ENCODE results near the gene AQP11. TPM values are rescaled to one million over a fixed set of nuclear protein-coding genes. Genes with fewer than 3 reads are reported as not detected.
"Not testable (repeated sequence)": the region's sequence is repeated elsewhere in the genome, so short reads cannot be mapped to it uniquely, and the experiment has no call there.

Gene AQP11
- total RNA-seq, 6 experiments from 2014 or later, result 3.9 to 11.9 (median 6.5) TPM

DNA sequence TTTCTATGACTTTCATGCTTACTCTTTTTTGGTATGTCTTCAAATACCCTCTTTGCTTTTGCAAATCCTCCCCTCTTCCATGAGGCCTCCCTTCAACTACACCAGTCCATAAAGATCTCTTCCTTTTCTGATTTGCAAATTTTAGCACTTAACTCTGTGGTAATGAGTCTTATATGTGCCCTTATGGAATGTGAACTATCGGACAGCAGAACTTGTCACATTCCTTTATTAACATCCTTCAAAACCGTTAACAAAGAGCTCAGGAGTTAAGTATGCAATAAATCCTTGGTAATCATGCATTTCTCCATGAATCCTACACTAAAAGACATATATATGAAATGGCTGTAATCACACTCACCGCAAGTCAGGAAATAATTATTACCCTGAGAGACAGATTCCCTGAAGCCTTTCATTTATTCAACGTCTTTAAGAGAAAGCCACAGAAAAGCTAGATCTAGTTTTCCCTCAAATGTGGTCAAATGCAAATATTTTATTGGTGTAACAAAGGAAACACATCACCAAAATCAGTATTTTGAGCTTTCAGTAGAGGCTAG lies 40.5 kb downstream of the AQP11 start:
- ATAC-seq (no peak), DNase-seq (no peak)
- WGBS (ENCODE audit: insufficient coverage, low coverage, low lambda C conversion rate, missing lambda C conversion rate), result 82% methylated on average over 4 of the region's 4 CpGs
- TF ChIP-seq, protein P1, sequence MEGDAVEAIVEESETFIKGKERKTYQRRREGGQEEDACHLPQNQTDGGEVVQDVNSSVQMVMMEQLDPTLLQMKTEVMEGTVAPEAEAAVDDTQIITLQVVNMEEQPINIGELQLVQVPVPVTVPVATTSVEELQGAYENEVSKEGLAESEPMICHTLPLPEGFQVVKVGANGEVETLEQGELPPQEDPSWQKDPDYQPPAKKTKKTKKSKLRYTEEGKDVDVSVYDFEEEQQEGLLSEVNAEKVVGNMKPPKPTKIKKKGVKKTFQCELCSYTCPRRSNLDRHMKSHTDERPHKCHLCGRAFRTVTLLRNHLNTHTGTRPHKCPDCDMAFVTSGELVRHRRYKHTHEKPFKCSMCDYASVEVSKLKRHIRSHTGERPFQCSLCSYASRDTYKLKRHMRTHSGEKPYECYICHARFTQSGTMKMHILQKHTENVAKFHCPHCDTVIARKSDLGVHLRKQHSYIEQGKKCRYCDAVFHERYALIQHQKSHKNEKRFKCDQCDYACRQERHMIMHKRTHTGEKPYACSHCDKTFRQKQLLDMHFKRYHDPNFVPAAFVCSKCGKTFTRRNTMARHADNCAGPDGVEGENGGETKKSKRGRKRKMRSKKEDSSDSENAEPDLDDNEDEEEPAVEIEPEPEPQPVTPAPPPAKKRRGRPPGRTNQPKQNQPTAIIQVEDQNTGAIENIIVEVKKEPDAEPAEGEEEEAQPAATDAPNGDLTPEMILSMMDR (IDR thresholded peaks at IDR 0.05), result no peak
- TF ChIP-seq POLR2A (IDR thresholded peaks at IDR 0.05), result no peak
- Histone ChIP-seq H3K4me3 (peak overlapping the region in 1 of 3 donors; percentile 17), H3K4me1 (peaks cover 0 to 27% (median 11%) of the 10 kb centered on the region in 4 donors), H3K36me3 (peaks cover 0 to 4% (median 3%) of the 10 kb centered on the region in 4 donors), H3K9me3 (no peaks in the 10 kb centered on the region), H3K27me3 (no peaks in the 10 kb centered on the region), H3K27ac (peak overlapping the region; percentile 71 to 75 (median 72))
- intact Hi-C loops (cut with DNase I), result no loop called here

DNA sequence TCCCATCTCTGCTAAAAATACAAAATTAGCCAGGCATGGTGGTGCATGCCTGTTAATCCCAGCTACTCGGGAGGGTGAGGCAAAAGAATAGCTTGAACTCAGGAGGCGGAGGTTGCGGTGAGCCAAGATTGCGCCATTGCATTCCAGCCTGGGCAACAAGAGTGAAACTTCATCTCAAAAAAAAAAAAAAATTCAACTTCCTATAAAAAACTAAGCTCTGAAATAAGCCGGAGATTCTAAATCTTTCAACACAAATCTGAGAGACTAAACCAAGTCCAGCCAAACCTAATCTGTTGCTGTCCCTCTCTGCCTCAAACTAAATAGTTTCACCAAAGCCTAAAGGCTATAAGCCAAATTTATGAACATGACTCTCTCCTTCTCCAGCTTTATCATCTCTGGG lies 44.2 kb downstream of the AQP11 start:
- DNase-seq (peak; percentile 38 to 58 (median 50)), ATAC-seq (peak in 2 of 4 donors; percentile 4)
- H3K36me3 ChIP-seq; H3K9me3 ChIP-seq; H3K27me3 ChIP-seq; H3K4me3 ChIP-seq; intact Hi-C loops (cut with DNase I): not testable (repeated sequence)
- Histone ChIP-seq H3K4me1 (peaks cover 0 to 43% (median 11%) of the 10 kb centered on the region in 4 donors), H3K27ac (peak overlapping the region; percentile 44 to 79 (median 50))
- 25% methylated on average over 5 of the region's 5 CpGs for WGBS (ENCODE audit: insufficient coverage, low coverage, low lambda C conversion rate, missing lambda C conversion rate)

DNA sequence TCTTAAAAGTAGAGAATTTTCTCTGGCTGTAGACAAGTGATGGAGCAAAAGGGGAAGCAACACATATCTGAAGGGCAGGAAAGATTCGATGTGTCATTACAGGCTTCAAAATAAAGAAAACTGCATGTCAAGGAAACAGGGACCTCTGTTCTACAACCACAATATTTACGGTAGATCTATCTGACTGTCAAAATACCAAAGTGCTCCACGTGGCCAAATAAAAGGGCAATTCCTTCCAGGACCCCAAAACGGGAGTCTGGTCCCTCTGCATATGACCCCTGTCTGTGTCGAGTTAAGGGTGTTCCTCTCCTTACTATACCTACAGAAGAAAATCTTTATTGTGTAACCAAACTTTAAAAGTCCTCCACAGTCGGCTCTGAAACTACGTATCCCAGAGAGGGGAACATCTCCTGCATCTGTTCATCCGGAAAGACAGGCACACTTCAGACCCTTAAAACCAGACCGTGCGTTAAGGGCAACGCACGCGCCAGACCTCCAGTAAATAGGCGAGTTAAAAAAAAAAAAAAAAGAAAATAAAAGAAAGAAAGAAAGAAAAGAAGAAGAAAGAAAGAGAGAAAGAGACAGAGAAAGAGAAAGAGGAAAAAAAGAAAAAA lies 47.1 kb downstream of the AQP11 start:
- no peak for TF ChIP-seq POLR2A (IDR thresholded peaks at IDR 0.05)
- TF ChIP-seq, protein P1 (IDR thresholded peaks at IDR 0.05), result no peak
- 2% methylated on average over 11 of the region's 14 CpGs for WGBS (ENCODE audit: insufficient coverage, low coverage, low lambda C conversion rate, missing lambda C conversion rate)
- H3K36me3 ChIP-seq, result no peaks in the 10 kb centered on the region
- peak overlapping the region; percentile 95 to 99 (median 98) for H3K4me3 ChIP-seq
- no peaks in the 10 kb centered on the region for H3K27me3 ChIP-seq
- no peaks in the 10 kb centered on the region for H3K9me3 ChIP-seq
- ATAC-seq, result no peak
- DNase-seq, result no peak
- intact Hi-C loops (cut with DNase I), result no loop called here
- H3K4me1 ChIP-seq, result peaks cover 0 to 39% (median 5%) of the 10 kb centered on the region in 4 donors
- peak overlapping the region; percentile 65 to 84 (median 68) for H3K27ac ChIP-seq

DNA sequence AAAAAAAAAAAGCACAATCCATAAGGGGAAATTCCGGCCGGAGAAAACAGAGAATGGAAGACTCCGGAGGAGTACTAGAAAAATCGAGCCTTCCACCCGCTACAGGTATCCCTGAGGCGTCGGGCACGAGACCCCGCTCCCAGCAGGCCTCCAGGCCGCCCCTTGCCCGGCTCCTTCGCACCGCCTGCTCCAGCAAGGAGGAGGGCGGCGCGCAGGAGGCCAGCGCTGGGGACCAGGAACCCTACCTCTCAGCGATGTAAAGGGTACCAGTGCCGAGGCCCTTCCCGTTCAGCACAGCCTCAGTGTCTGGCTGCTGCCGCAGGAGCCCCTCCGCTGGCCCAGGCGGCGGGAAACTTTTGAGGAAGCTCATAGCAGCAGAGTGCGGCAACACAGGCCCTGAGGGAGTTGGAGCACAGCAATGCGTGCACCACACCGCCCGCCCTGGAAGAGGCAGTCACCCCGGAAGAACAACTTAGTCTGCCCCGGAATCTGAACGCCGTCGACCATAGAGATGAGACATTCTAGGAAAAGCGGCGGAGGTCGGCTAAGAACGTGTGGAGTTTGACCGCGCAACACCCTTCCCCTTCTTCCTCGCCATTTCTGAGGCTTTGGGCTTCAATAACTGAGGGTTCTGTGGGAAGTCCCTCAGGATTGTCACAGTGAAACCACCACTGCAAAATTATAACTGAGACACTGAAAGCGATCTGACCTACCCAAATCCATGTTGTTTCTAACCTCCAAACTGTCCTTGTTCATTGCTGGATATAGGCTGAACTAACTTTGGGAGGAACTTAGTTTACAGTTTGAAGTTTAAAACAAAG lies 47.8 kb downstream of the AQP11 start, which contains the start of gene CLNS1A:
TSS of gene CLNS1A (minus strand) at position 450 of the 821 bp plus-strand sequence. CDS start at position 370, 80 bp downstream.
- ATAC-seq (peak; percentile 89 to 98 (median 92)), DNase-seq (peak; percentile 84 to 90 (median 87))
- WGBS (ENCODE audit: insufficient coverage, low coverage, low lambda C conversion rate, missing lambda C conversion rate), result under 1% methylated on average over 17 of the region's 41 CpGs
- Histone ChIP-seq H3K27me3 (no peaks in the 10 kb centered on the region), H3K4me1 (peaks cover 0 to 46% (median 5%) of the 10 kb centered on the region in 4 donors), H3K36me3 (no peaks in the 10 kb centered on the region), H3K4me3 (peak within 1 kb of the TSS; percentile 95 to 99 (median 98)), H3K27ac (peak within 1 kb of the TSS; percentile 65 to 84 (median 68)), H3K9me3 (no peaks in the 10 kb centered on the region)
- intact Hi-C loops (cut with DNase I), result no loop called here
- TF ChIP-seq, protein P1 (IDR thresholded peaks at IDR 0.05), result no peak
- peak; percentile 85 for TF ChIP-seq POLR2A (IDR thresholded peaks at IDR 0.05)

Measured in right lobe of liver (tissue), 6 donors.